SK-MEL-5 (cell line): ENCODE results near the gene IRF5. TPM values are rescaled to one million over a fixed set of nuclear protein-coding genes. Genes with fewer than 3 reads are reported as not detected.
"Not testable (repeated sequence)": the region's sequence is repeated elsewhere in the genome, so short reads cannot be mapped to it uniquely, and the experiment has no call there.

ENCODE experiments used
- DNase-seq: peaks from one replicate; pipeline ENCODE4 v3.0.0-alpha.2; 2016; ENCODE audit warnings: low read depth, low spot score
- in situ Hi-C: cut with HindIII; loops from 2 replicates; pipeline ENCODE4 v1.10.0; 2016; ENCODE audit warnings: low sequenced_read_pairs, high pct_unique_total_duplicates, low pct_unique_long_range_greater_than_20kb
- total RNA-seq: library from RNA; depleted of rRNA; stranded (reverse); fragments of >200 nt; shearing (Covaris generic); gene quantifications from 2 replicates; pipeline ENCODE4 v1.2.3, GENCODE V29; 2014

Gene IRF5
- total RNA-seq, 1 experiment from 2014 or later: 6.3 TPM

DNA sequence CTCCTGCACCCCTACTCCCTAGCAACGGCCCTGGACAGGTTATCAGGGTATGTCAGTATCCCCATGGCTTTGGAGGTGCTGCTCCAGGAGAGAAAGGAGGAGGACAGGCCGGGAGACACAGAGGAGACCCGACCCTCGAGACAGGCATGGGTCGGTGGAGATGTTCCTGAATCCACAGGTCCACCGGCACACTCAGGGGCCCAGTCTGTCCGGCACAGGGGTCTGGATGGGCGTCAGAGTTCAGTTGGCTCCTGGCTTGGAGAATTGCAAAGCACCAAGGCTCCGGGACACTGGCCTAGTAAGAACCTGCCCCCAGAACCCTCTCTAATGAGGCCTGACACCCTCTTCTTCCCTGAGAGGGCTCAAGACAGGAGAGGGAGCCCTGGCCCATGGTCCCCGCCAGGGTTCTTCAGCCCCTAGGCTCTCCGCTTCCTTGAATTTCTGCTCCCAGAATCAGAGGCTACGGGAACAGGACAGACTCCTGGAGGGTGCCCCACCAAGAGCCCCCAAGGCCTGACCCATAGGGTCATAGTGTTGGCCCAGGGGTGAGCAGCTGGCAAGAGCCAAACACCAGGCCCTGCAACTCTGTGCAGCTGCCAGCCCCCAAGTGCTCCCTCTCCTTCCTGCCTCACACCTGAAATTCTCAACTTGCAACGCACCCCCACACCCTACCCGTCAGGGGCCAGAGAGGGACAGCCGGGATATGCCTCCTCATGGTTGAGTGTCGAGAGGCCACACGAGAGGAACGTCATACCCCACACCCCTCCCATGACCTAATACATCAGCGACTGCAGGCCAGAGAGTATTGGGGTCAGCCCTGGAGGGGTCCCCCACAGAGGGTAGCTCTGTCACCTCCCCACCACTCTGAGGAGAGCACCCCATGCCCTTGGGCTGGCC is 5.5 kb upstream of the IRF5 start:
- in situ Hi-C loops: no loop called here
- no peak for DNase-seq

DNA sequence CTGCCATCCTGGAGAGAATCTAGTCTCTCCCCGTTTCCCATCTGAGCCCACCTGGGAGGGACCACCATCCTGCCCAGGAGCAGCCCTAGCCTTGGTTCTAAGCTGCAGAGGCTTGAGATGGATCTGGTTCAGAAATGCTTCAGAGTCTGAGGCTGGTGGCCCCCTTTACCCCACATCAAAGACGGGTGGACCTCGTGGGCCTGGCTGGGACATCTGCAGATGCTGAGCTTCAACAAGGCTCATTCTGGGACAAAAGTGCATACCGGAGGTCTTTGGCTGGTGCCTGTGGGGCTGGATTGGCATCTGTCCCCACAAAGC is 4.9 kb upstream of the IRF5 start:
- DNase-seq: no peak
- in situ Hi-C loops: no loop called here

DNA sequence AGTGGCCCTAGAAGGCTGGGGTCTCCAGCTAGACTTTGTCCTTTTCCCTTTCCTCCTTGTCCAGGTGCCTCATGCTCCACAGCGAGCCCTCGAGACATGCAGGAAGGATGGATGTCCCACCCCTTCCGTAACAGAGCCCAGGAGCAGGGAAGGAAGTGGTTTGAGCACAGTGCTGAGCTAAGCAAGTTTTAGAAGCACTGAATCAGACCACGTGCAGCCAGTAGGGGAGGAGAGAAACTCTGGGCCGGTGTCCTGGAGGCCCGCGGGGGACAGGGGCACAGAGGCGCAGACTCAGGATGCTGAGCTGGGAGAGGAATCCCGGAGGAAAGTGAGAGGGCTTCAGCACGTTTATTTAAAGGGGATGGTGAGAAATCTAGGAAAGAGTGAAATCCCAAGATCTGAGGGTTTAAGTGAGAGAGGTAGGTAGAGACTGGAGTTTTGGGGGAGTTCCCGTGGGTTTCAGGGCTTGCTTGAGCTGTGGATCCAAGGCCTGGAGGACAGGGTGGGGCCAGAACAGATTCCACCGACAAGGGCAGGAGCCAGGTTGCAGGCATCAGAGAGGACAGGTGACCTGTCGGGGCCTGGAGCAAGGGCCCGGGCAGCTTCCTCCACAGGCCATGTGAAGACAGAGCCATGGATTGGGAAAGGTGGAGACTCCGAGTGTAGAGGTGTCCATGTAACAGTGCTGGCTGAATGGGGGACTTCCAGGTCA is 4.4 kb upstream of the IRF5 start:
- DNase-seq: no peak
- in situ Hi-C loops: no loop called here

DNA sequence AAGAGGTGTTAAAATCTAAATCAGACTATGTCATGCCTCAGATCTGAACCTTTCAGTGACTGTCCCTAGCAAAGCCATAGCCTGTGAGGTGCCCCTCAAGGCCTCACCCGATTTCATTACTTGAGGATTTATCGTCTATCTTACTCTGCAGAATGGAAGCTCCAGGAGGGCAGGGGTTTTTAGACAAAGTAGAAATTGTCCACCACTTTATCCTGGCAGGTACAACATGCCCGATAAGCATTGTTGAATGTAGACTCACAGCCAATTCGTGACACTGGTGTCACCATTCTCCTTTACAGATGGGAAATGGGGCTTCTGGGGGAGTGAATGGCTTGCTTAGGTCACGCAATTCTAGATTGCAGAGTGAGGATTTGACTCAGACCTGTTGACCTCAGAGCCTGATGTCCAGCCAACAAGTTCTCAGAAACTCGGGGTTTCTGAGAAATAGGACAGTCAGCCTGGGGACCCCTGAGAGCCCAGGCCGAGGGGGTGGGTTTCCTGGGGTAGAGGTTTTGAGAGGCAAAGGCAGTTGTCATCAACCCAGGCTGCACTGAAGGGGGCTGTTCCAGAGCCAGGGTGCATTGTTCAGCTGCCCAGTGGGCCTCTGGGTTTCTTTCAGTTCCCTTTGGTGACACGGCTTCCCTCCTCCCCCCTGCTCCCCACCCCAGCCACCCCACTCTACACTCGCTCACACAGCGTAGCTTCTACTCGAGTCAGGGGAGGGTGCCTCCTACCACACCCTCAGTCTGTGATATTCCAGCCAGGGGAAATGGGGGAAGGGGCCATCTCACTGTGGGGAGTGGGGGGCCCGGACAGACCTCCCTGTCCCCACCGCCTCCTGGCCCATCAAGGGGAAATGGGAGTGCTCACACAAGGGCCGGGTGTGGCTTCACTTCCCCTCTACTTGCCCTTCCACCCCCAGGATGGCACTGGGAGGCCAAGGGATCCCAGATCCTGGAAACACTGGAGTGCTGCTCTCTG is 3.1 kb upstream of the IRF5 start:
- in situ Hi-C loops: no loop called here
- no peak for DNase-seq

DNA sequence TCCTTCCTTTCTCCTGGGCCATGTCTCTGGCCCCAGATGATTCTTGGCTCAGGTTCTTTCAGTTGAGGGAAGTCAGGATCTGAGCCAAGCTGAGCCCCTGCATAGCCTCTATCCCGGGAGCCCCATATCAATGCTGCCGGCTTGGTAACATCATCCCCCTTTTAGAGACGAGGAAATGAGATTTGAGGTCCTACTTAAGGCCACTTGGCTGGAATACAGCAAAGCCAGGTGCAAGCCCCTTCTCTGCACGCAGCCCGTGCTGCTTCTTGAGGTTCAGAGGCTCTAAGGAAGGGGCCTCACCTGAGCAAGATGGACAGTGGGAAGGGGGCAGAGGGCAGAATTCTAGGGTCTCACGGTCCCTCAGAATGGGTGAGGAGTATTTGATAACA is 2.4 kb upstream of the IRF5 start:
- DNase-seq: no peak
- in situ Hi-C loops: no loop called here

- in situ Hi-C loops: no loop called here
Observed at GRCh38 chr7:128936798-128937197, 929 bp upstream of the IRF5 start.

GRCh38 chr7:128937271-128937646 is 468 bp upstream of the IRF5 start:
- in situ Hi-C loops: no loop called here
- no peak for DNase-seq

More at GRCh38 chr7:128936798-128937197, 929 bp upstream of the IRF5 start:
- DNase-seq: no peak

GRCh38 chr7:128938544-128939074 is 882 bp downstream of the IRF5 start:
- in situ Hi-C loops: no loop called here

DNA sequence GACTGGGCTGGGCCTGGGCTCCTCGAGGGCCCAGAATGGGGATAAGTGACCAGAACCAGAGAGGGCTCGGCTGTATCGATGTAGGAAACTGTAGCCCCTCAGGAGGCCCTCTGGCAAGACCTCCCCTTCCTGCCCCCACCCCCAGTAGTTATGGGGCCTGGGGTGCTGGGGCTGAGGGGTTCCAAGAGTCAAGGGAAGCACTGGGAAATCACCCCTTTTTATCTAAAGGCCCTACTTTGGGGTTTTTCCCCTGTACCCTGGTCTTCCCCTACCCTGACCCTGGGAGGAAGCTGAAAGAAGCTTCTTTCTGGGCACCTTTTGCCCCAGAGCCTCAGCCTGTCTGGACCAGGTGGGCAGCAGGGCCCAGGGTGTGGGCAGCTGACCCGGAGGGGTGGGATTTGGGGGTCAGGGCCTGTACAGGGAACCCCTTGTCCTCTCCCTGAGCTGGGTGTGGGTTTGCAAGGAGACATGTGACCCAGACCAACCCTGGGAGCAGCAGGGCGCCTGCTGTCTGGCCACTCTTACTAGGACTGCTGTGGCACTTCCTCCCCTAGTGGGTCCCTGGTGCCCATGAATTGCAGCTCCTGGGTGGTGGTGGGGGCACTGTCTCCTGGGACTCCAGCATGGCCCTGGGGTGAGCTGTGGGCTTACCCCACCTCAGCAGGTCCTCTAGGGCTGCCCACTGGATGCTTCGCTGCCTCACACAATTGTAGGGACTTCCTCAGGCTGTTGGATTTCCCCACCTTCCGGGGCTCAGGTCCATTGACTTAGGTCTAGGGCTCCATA is 1.5 kb downstream of the IRF5 start:
- in situ Hi-C loops: no loop called here
- DNase-seq: no peak

More at GRCh38 chr7:128938544-128939074, 882 bp downstream of the IRF5 start:
- no peak for DNase-seq

GRCh38 chr7:128939861-128940410 is 2.2 kb downstream of the IRF5 start:
- no peak for DNase-seq
- in situ Hi-C loops: no loop called here

DNA sequence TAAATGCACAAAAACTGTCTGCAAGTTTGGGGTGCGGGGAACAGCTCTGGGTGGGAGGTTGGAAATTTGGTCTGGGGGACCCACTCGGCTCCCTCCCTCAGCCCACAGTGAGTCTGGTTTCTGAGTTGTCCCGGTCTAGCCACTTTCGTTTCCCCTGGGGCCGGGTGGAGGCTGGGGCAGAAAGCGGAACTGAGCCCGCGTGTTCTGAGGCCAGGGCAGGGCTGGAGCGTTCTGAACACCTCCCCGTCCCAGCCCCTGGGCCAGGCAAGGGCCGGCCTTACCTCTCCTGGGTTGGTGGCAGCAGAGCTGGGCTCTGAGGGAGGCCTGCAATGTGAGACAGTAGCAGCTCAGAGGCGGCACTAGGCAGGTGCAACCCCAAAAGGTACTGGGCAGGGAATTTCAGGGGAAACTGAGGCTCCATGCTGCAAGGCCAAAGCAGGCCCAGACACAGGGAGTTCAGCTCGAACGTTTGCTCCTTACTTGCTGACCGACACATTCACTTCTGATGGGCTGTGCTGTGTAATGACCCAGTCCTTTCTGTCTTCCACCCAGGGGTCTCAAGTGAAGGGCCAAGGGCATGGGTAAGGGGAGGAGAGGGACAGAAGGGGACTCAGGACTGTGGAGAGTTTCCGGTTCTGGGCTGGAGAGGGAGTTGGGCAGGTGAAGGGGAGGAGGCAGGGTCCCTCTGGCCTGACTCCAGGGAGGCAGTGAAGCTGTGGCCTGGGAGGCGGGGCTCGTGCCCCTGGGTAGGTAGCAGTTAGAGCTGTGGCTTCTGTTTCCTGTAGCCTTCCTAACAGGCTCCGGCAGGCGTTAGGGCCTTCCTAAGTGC is 3.0 kb downstream of the IRF5 start:
- in situ Hi-C loops: no loop called here

GRCh38 chr7:128941323-128941890 is 3.7 kb downstream of the IRF5 start:
- DNase-seq: no peak
- in situ Hi-C loops: no loop called here

More for the DNA sequence above, 3.0 kb downstream of the IRF5 start:
- no peak for DNase-seq

- in situ Hi-C loops: no loop called here
- DNase-seq: no peak
Observed at GRCh38 chr7:128941946-128942526, 4.3 kb downstream of the IRF5 start.

DNA sequence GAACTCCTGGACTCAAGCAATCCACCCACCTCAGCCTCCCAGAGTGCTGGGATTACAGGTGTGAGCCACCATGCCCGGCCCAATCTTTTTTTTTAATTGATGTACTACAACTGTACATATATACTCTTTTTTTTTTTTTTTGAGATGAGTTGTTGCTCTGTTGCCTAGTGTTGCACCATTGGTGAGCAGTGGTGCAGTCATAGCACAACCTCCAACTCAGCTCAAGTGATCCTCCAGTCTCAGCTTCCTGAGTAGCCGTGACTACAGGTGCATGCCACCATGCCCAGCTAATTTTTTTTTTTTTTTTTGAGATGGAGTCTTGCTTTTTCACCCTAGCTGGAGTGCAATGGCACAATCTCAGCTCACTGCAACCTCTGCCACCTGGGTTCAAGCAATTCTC is 5.5 kb downstream of the IRF5 start:
- in situ Hi-C loops, DNase-seq: not testable (repeated sequence)

GRCh38 chr7:128944487-128945236 is 6.9 kb downstream of the IRF5 start:
- in situ Hi-C loops: no loop called here
- DNase-seq: no peak
